ENCODE measurements around the gene PVR. TPM values are rescaled to one million over a fixed set of nuclear protein-coding genes. Genes with fewer than 3 reads are reported as not detected.
A peak's percentile ranks its signal among the peaks of the same experiment; 100 is the strongest.

Gene PVR
- total RNA-seq, 1 experiment from 2014 or later = 15.0 TPM

DNA sequence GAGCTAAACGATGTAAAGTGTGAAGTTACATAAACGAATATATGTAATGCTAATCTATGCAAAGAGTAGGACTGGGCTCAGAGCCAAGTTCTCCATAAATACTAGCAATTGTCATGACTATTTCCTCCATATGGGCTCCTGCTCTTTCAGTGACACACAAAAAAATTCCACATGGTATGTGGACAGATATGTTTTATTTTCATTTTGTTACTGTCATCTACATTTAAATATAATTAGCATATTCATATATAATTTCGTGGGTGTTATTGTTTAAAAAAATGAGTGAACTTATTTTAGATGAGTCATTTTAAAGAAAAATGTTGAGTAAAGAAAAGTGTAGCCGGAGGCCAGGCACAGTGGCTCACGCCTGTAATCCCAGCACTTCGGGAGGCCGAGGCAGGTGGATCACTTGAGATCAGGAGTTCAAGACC lies 35.3 kb upstream of the PVR start:
- DNase-seq (ENCODE audit: low spot score) (no peak), ATAC-seq (no peak)
- H3K27me3 Mint-ChIP-seq (ENCODE audit: low read depth) = no peaks in the 10 kb centered on the region
- ChIA-PET CTCF (interaction anchor here (3.5 kb wide), 1 partner anchor 36 kb away, joined by 22 read pairs; the partner anchor contains the start of gene PVR), POLR2A (no interaction called here)
- no peaks in the 10 kb centered on the region for H3K36me3 Mint-ChIP-seq
- H3K9me3 Mint-ChIP-seq = peaks cover 11% of the 10 kb centered on the region; the same call in 1 of the 2 replicates
- H3K4me3 Mint-ChIP-seq = no peak overlapping the region
- 0 out of 2 replicates have a peak overlapping the region, but pooled peaks have one; percentile 39 for H3K27ac Mint-ChIP-seq
- no peak for TF ChIP-seq NR1H2 (CRISPR knock-in tag; IDR thresholded peaks at IDR 0.05)
- TF ChIP-seq, protein P1, sequence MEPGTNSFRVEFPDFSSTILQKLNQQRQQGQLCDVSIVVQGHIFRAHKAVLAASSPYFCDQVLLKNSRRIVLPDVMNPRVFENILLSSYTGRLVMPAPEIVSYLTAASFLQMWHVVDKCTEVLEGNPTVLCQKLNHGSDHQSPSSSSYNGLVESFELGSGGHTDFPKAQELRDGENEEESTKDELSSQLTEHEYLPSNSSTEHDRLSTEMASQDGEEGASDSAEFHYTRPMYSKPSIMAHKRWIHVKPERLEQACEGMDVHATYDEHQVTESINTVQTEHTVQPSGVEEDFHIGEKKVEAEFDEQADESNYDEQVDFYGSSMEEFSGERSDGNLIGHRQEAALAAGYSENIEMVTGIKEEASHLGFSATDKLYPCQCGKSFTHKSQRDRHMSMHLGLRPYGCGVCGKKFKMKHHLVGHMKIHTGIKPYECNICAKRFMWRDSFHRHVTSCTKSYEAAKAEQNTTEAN (CRISPR knock-in tag; IDR thresholded peaks at IDR 0.05) = no peak
- TF ChIP-seq RELA (CRISPR knock-in tag; IDR thresholded peaks at IDR 0.05; ENCODE audit: borderline replicate concordance) = no peak
- no peak for TF ChIP-seq NFYB (CRISPR knock-in tag; conservative IDR thresholded peaks at IDR 0.05; ENCODE audit: low read depth)
- TF ChIP-seq ZNF532 (CRISPR knock-in tag; IDR thresholded peaks at IDR 0.05; ENCODE audit: borderline replicate concordance) = no peak
- no peak for TF ChIP-seq ESRRA (CRISPR knock-in tag; IDR thresholded peaks at IDR 0.05; ENCODE audit: borderline replicate concordance)
- no peak for TF ChIP-seq FOXP1 (CRISPR knock-in tag; IDR thresholded peaks at IDR 0.05; ENCODE audit: borderline replicate concordance)
- TF ChIP-seq ZNF671 (CRISPR knock-in tag; IDR thresholded peaks at IDR 0.05) = no peak
- no peak for TF ChIP-seq E2F1 (CRISPR knock-in tag; IDR thresholded peaks at IDR 0.05)
- TF ChIP-seq, protein P2, sequence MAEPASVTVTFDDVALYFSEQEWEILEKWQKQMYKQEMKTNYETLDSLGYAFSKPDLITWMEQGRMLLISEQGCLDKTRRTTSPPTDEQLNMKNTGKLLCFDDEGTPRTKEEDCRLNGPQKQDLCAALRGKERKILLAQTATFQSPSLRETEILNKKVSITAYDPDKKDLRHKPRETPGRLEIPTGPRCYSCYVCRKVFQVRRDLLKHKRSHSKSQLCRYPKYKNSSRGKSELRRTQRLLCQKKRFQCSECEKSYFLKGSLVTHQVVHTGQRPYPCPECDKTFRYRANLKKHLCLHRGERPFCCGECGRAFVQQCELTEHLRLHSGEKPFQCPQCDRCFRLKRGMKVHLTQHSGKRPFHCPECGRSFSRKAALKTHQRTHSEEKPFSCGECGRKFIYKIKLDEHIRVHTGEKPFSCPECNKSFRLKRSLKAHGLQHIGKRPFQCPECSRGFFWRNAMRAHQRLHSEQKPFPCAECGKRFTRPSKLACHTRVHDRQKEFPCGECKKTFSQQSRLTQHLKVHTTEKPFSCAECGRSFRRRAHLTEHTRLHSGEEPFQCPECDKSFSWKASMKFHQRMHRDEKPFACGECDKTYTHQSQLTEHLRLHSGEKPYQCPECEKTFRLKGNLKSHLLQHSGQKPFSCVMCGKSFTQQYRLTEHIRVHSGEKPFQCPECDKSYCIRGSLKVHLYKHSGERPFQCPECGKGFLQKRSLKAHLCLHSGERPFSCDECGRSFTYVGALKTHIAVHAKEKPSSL (CRISPR knock-in tag; conservative IDR thresholded peaks at IDR 0.05) = no peak
- no peak for TF ChIP-seq NFATC4 (CRISPR knock-in tag; IDR thresholded peaks at IDR 0.05)
- TF ChIP-seq IRF2 (CRISPR knock-in tag; IDR thresholded peaks at IDR 0.05; ENCODE audit: borderline replicate concordance, low read depth) = no peak
- TF ChIP-seq RORB (CRISPR knock-in tag; IDR thresholded peaks at IDR 0.05) = no peak
- H3K4me1 Mint-ChIP-seq = peaks cover 42% of the 10 kb centered on the region

- no peak overlapping the region for H3K27ac Mint-ChIP-seq
- ATAC-seq = no peak
- peaks cover 33% of the 10 kb centered on the region for H3K4me1 Mint-ChIP-seq
- ChIA-PET POLR2A (no interaction called here), CTCF (interaction anchor here (1.7 to 4.3 kb wide), 7 partner anchors 12 to 48 kb away, joined by 6 to 40 read pairs (median 22); partner anchors contain the start of gene PVR)
- no peak for DNase-seq (ENCODE audit: low spot score)
- H3K36me3 Mint-ChIP-seq = no peaks in the 10 kb centered on the region
- H3K27me3 Mint-ChIP-seq (ENCODE audit: low read depth) = no peaks in the 10 kb centered on the region
- no peak overlapping the region for H3K4me3 Mint-ChIP-seq
- no peak for TF ChIP-seq ETV6 (CRISPR knock-in tag; IDR thresholded peaks at IDR 0.05)
- no peak for TF ChIP-seq SMAD3 (CRISPR knock-in tag; IDR thresholded peaks at IDR 0.05; ENCODE audit: borderline replicate concordance)
- TF ChIP-seq MYBL2 (CRISPR knock-in tag; IDR thresholded peaks at IDR 0.05) = no peak
- no peak for TF ChIP-seq SOX15 (CRISPR knock-in tag; IDR thresholded peaks at IDR 0.05)
- no peak for TF ChIP-seq ATF6 (CRISPR knock-in tag; IDR thresholded peaks at IDR 0.05)
- TF ChIP-seq, protein P1 (CRISPR knock-in tag; IDR thresholded peaks at IDR 0.05) = no peak
- no peak for TF ChIP-seq OVOL2 (CRISPR knock-in tag; IDR thresholded peaks at IDR 0.05; ENCODE audit: borderline replicate concordance)
- peaks cover 11% of the 10 kb centered on the region; the same call in 1 of the 2 replicates for H3K9me3 Mint-ChIP-seq
These were observed 34.5 kb upstream of the PVR start for GRCh38 chr19:44609219-44609618.
